GM23248 (cell line): Measurements from ENCODE around the gene NTMT1. TPM values are rescaled to one million over a fixed set of nuclear protein-coding genes. Genes with fewer than 3 reads are reported as not detected.
"Not testable (repeated sequence)": the region's sequence is repeated elsewhere in the genome, so short reads cannot be mapped to it uniquely, and the experiment has no call there.

Experiments used
- DNase-seq: peaks from one replicate; pipeline ENCODE4 v3.0.0-alpha.2; 2015
- H2AFZ ChIP-seq: fragments of 200-600 bp; sonication (generic); 2 replicates; pipeline ENCODE4 v1.6.1; 2016; ENCODE audit warnings: antibody characterized with exemption
- H3F3A ChIP-seq: fragments of 200-600 bp; sonication (generic); 2 replicates; pipeline ENCODE4 v1.6.1; 2016; ENCODE audit warnings: mild to moderate bottlenecking, antibody characterized with exemption, mixed run types; ENCODE audit not compliant: insufficient read depth
- H3K27ac ChIP-seq: fragments of 200-600 bp; sonication (generic); 2 replicates; pipeline ENCODE4 v1.5.1; 2016; ENCODE audit warnings: mild to moderate bottlenecking
- H3K27me3 ChIP-seq: fragments of 200-600 bp; sonication (generic); replicated peaks from 2 replicates; pipeline ENCODE4 v1.6.1; 2016; ENCODE audit warnings: mild to moderate bottlenecking; ENCODE audit not compliant: insufficient read depth
- H3K36me3 ChIP-seq: fragments of 200-600 bp; sonication (generic); 2 replicates; pipeline ENCODE4 v1.6.1; 2016; ENCODE audit warnings: low read depth, mild to moderate bottlenecking
- H3K4me1 ChIP-seq: fragments of 200-600 bp; sonication (generic); 2 replicates; pipeline ENCODE4 v1.6.1; 2016; ENCODE audit warnings: mild to moderate bottlenecking; ENCODE audit not compliant: insufficient read depth
- H3K4me2 ChIP-seq: fragments of 200-600 bp; sonication (generic); one replicate; pipeline ENCODE4 v1.6.1; 2016; ENCODE audit warnings: mild to moderate bottlenecking; ENCODE audit not compliant: unreplicated experiment
- H3K4me3 ChIP-seq: fragments of 200-600 bp; sonication (generic); 2 replicates; pipeline ENCODE4 v1.5.1; 2016; ENCODE audit warnings: mild to moderate bottlenecking
- H3K79me2 ChIP-seq: fragments of 200-600 bp; sonication (generic); 2 replicates; pipeline ENCODE4 v1.6.1; 2016; ENCODE audit warnings: mild to moderate bottlenecking; ENCODE audit not compliant: insufficient read depth
- H3K9ac ChIP-seq: fragments of 200-600 bp; sonication (generic); 2 replicates; pipeline ENCODE4 v1.6.1; 2016; ENCODE audit warnings: mild to moderate bottlenecking
- H3K9me2 ChIP-seq: fragments of 200-600 bp; sonication (generic); 2 replicates; pipeline ENCODE4 v1.6.1; 2016; ENCODE audit warnings: mixed run types, mild to moderate bottlenecking, moderate library complexity; ENCODE audit not compliant: insufficient read depth
- H3K9me3 ChIP-seq: fragments of 200-600 bp; sonication (generic); one replicate; pipeline ENCODE4 v1.6.1; 2017; ENCODE audit warnings: low read depth
- H4K20me1 ChIP-seq: fragments of 200-600 bp; sonication (generic); 2 replicates; pipeline ENCODE4 v1.6.0; 2016; ENCODE audit not compliant: insufficient read depth
- EZH2 ChIP-seq: fragments of 200-600 bp; sonication (generic); IDR thresholded peaks from 2 replicates; pipeline ENCODE4 v1.6.1; 2018; ENCODE audit warnings: antibody characterized with exemption, mild to moderate bottlenecking; ENCODE audit not compliant: insufficient read depth, poor library complexity, severe bottlenecking
- EZH2phosphoT487 ChIP-seq: fragments of 200-600 bp; sonication (generic); IDR thresholded peaks from 2 replicates; pipeline ENCODE4 v1.6.1; 2018; ENCODE audit warnings: antibody characterized with exemption, moderate library complexity, mild to moderate bottlenecking, low read depth; ENCODE audit not compliant: insufficient read depth
- WGBS, 2 experiments: methylation state at CpG; one replicate each; pipeline ENCODE4 v1.1.6; 2015 to 2017; ENCODE audit warnings: low lambda C conversion rate in 2 of 2, low coverage in 1 of 2; ENCODE audit errors: missing lambda C conversion rate in 2 of 2; 5-methylcytosine and 5-hydroxymethylcytosine counted together
- in situ Hi-C: fragments of 300-500 bp; cut with MboI; formaldehyde crosslinking; loops from 2 replicates; pipeline ENCODE4 v1.15.0; 2020
- polyA plus RNA-seq: library from polyadenylated mRNA; unstranded; fragments of >200 nt; fragmentation: Nextera tagmentation; extraction: Ambion mirVana; gene quantifications from 2 replicates; pipeline ENCODE4 v1.2.1, GENCODE V29; 2016
- total RNA-seq: library from RNA; depleted of rRNA; stranded (reverse); fragments of >200 nt; shearing (Covaris generic); gene quantifications from 2 replicates; pipeline ENCODE4 v1.2.3, GENCODE V29; 2014

Gene NTMT1
- total and polyA plus RNA-seq, 2 experiments from 2014 or later = 44.5 to 115 TPM

- in situ Hi-C loops = no loop called here
- no peaks in the 10 kb centered on the region for H3K27me3 ChIP-seq
- no peak overlapping the region for H3K27ac ChIP-seq
- DNase-seq = no peak
- no peak overlapping the region for H2AFZ ChIP-seq
- no peaks in the 10 kb centered on the region for H3F3A ChIP-seq
- peaks cover 7% of the 10 kb centered on the region; the same call in 1 of the 2 replicates for H4K20me1 ChIP-seq
- H3K36me3 ChIP-seq = peaks cover 32% of the 10 kb centered on the region
- peaks cover 100% of the 10 kb centered on the region for H3K79me2 ChIP-seq
- peaks cover 32% of the 10 kb centered on the region for H3K4me1 ChIP-seq
- no peak overlapping the region for H3K9ac ChIP-seq
- H3K9me3 ChIP-seq = no peaks in the 10 kb centered on the region
- WGBS, 2 experiments = 85 to 86% methylated on average over 34 of the region's 34 CpGs
- H3K9me2 ChIP-seq = no peaks in the 10 kb centered on the region
- no peak overlapping the region for H3K4me3 ChIP-seq
- H3K4me2 ChIP-seq = no peak overlapping the region
- no peak for TF ChIP-seq EZH2
- TF ChIP-seq EZH2phosphoT487 = no peak
Measured at GRCh38 chr9:129635099-129636065, 9.4 kb downstream of the NTMT1 start.

DNA sequence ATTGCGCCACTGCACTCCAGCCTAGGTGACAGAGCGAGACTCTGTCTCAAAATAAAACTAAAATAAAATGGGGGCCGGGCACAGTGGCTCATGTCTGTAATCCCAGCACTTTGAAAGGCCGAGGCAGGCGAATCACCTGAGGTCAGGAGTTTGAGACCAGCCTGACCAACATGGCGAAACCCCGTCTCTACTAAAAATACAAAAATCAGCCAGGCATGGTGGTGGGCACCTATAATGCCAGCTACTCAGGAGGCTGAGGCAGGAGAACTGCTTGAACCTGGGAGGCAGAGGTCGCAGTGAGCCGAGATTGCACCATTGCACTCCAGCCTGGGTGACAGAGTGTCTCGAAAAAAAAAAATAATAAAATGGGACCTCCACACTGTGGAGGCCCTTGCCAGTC lies 10.4 kb downstream of the NTMT1 start:
- H4K20me1 ChIP-seq, H2AFZ ChIP-seq, H3K9ac ChIP-seq, H3K9me3 ChIP-seq, H3K4me3 ChIP-seq, H3F3A ChIP-seq, H3K9me2 ChIP-seq, H3K4me2 ChIP-seq, H3K27me3 ChIP-seq, DNase-seq, in situ Hi-C loops: not testable (repeated sequence)
- H3K4me1 ChIP-seq = peaks cover 27% of the 10 kb centered on the region
- H3K79me2 ChIP-seq = peaks cover 100% of the 10 kb centered on the region
- WGBS, 2 experiments = 92 to 96% methylated on average over 10 of the region's 10 CpGs
- peak overlapping the region; percentile 27; the same call in 1 of the 2 replicates for H3K27ac ChIP-seq
- peaks cover 32% of the 10 kb centered on the region for H3K36me3 ChIP-seq

- no peaks in the 10 kb centered on the region for H3K9me3 ChIP-seq
- in situ Hi-C loops = no loop called here
- peaks cover 3% of the 10 kb centered on the region; the same call in 1 of the 2 replicates for H4K20me1 ChIP-seq
- H3K36me3 ChIP-seq = peaks cover 32% of the 10 kb centered on the region
- no peaks in the 10 kb centered on the region for H3K27me3 ChIP-seq
- H3K79me2 ChIP-seq = peaks cover 98% of the 10 kb centered on the region
- H3F3A ChIP-seq = no peaks in the 10 kb centered on the region
- DNase-seq = no peak
- no peak for TF ChIP-seq EZH2phosphoT487
- H3K27ac ChIP-seq = peak overlapping the region; percentile 27; the same call in 1 of the 2 replicates
- H3K9me2 ChIP-seq = no peaks in the 10 kb centered on the region
- H3K4me2 ChIP-seq = no peak overlapping the region
- no peak overlapping the region for H2AFZ ChIP-seq
- peaks cover 20% of the 10 kb centered on the region for H3K4me1 ChIP-seq
- no peak overlapping the region for H3K9ac ChIP-seq
- 69 to 70% methylated on average over 9 of the region's 9 CpGs for WGBS, 2 experiments
- no peak overlapping the region for H3K4me3 ChIP-seq
Measured at GRCh38 chr9:129637102-129637501, 11.1 kb downstream of the NTMT1 start.

DNA sequence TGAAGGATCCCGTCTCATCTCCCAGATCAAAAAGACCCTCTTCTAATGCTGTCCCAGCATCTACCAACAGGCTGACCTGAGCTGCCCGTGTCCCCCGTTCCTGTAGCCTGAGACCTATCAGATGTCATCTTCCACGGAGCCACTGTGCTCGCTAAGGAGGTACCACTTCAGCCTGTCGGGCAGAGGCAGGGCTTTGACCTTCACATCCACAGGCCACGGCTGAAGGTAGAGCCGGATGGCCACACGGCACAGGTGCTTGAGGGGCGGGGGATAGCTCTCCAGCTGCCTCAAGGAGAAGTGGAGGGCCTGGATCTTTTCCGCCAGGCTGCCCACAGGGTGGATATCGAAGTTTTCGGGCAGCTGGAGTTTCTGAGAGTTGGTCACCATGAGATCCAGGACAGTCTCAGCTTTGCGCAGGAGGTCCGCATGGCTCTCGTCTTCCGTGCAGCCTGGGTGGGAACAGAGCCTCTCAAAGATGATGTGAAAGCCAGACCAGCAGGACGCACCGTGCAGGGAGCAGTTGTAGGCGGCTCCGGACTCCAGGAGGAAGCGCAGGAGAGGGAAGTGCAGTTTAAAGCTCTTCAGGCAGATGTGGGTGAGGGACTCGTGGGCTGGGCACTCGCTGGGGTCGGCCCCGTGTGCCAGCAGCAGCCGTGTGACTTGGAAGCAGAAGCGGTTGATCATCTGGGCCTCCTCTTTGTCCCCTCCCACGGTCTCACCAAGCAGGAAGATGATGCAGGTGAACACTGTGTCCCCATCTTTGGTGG lies 11.9 kb downstream of the NTMT1 start:
- in situ Hi-C loops = no loop called here

More for the DNA sequence above, 11.9 kb downstream of the NTMT1 start:
- H3K4me2 ChIP-seq = no peak overlapping the region
- peaks cover 12% of the 10 kb centered on the region for H3K4me1 ChIP-seq
- H3K9me3 ChIP-seq = no peaks in the 10 kb centered on the region
- H3K9ac ChIP-seq = no peak overlapping the region
- TF ChIP-seq EZH2phosphoT487 (no peak), EZH2 (no peak)
- WGBS, 2 experiments = 82 to 86% methylated on average over 26 to 29 of the region's 29 CpGs
- H3K27ac ChIP-seq = no peak overlapping the region
- peaks cover 28% of the 10 kb centered on the region for H3K36me3 ChIP-seq
- H3K9me2 ChIP-seq = no peaks in the 10 kb centered on the region
- H2AFZ ChIP-seq = no peak overlapping the region
- H4K20me1 ChIP-seq = no peaks in the 10 kb centered on the region; the same call in 1 of the 2 replicates
- H3K4me3 ChIP-seq = no peak overlapping the region
- peaks cover 91% of the 10 kb centered on the region for H3K79me2 ChIP-seq
- H3K27me3 ChIP-seq = no peaks in the 10 kb centered on the region
- peaks cover 5% of the 10 kb centered on the region; the same call in 1 of the 2 replicates for H3F3A ChIP-seq
- DNase-seq = no peak
